SK-N-SH treated with all-trans-retinoic acid at 6 μM for 48 hours (cell line): ENCODE data around the gene TRAPPC1.

Experiments used
- ATAC-seq: fragments of 200-7000 bp; cut with Tn5 transposase; 3 replicates; pipeline ENCODE4 v1.9.1; 2020; ENCODE audit warnings: mild to moderate bottlenecking, moderate library complexity
- ARNTL ChIP-seq: fragments of 450-650 bp; formaldehyde crosslinking; IDR thresholded peaks from 2 replicates; pipeline ENCODE4 v1.5.0; 2020; ENCODE audit warnings: low read depth, mild to moderate bottlenecking, moderate library complexity, borderline replicate concordance
- BACH2 ChIP-seq: fragments of 250-450 bp; sonication (Bioruptor Pico); IDR thresholded peaks from 2 replicates; pipeline ENCODE4 v1.9.0; 2021; ENCODE audit warnings: mild to moderate bottlenecking, borderline replicate concordance
- CSDC2 ChIP-seq: fragments of 250-450 bp; sonication (Bioruptor Pico); IDR thresholded peaks from 2 replicates; pipeline ENCODE4 v1.5.0; 2020; ENCODE audit warnings: mild to moderate bottlenecking, moderate library complexity
- GLIS3 ChIP-seq: fragments of 250-450 bp; sonication (Bioruptor Pico); IDR thresholded peaks from 2 replicates; pipeline ENCODE4 v1.5.0; 2020; ENCODE audit warnings: mild to moderate bottlenecking, moderate library complexity
- ISL1 ChIP-seq: fragments of 250-450 bp; sonication (Bioruptor Pico); IDR thresholded peaks from 2 replicates; pipeline ENCODE4 v2.1.2; 2022; ENCODE audit warnings: mild to moderate bottlenecking, moderate library complexity
- RARB ChIP-seq: fragments of 250-450 bp; sonication (Bioruptor Pico); IDR thresholded peaks from 2 replicates; pipeline ENCODE4 v1.8.0; 2021; ENCODE audit warnings: mild to moderate bottlenecking, moderate library complexity
- SNAI2 ChIP-seq: fragments of 250-450 bp; sonication (Bioruptor Pico); IDR thresholded peaks from 2 replicates; pipeline ENCODE4 v1.5.0; 2020; ENCODE audit warnings: mild to moderate bottlenecking, moderate library complexity
- TCF4 ChIP-seq: fragments of 250-450 bp; sonication (Bioruptor Pico); IDR thresholded peaks from 2 replicates; pipeline ENCODE4 v1.8.0; 2021; ENCODE audit warnings: mild to moderate bottlenecking, moderate library complexity, borderline replicate concordance
- TOX ChIP-seq: fragments of 250-450 bp; sonication (Bioruptor Pico); IDR thresholded peaks from 2 replicates; pipeline ENCODE4 v1.8.0; 2021; ENCODE audit warnings: mild to moderate bottlenecking, moderate library complexity, borderline replicate concordance
- ZFP3 ChIP-seq: fragments of 250-450 bp; sonication (Bioruptor Pico); IDR thresholded peaks from 2 replicates; pipeline ENCODE4 v1.5.0; 2020; ENCODE audit warnings: mild to moderate bottlenecking, moderate library complexity
- ZFP30 ChIP-seq: fragments of 450-650 bp; formaldehyde crosslinking; IDR thresholded peaks from 2 replicates; pipeline ENCODE4 v1.5.0; 2022; ENCODE audit warnings: mild to moderate bottlenecking, moderate library complexity
- ZNF565 ChIP-seq: fragments of 450-650 bp; formaldehyde crosslinking; conservative IDR thresholded peaks from 2 replicates; pipeline ENCODE4 v1.5.0; 2020; ENCODE audit warnings: low read depth, mild to moderate bottlenecking, moderate library complexity
- ZNF70 ChIP-seq: fragments of 450-650 bp; formaldehyde crosslinking; IDR thresholded peaks from 2 replicates; pipeline ENCODE4 v1.5.0; 2020; ENCODE audit warnings: mild to moderate bottlenecking, moderate library complexity
- ZNF8 ChIP-seq: fragments of 450-650 bp; formaldehyde crosslinking; IDR thresholded peaks from 2 replicates; pipeline ENCODE4 v1.5.0; 2020; ENCODE audit warnings: mild to moderate bottlenecking, moderate library complexity
- TF ChIP-seq, protein P1 (sequence below): fragments of 250-450 bp; sonication (Bioruptor Pico); IDR thresholded peaks from 2 replicates; pipeline ENCODE4 v1.8.0; 2020; ENCODE audit warnings: mild to moderate bottlenecking, moderate library complexity, borderline replicate concordance
- TF ChIP-seq, protein P2 (sequence below): fragments of 250-450 bp; sonication (Bioruptor Pico); IDR thresholded peaks from 2 replicates; pipeline ENCODE4 v1.5.1; 2021; ENCODE audit warnings: mild to moderate bottlenecking, moderate library complexity
- TF ChIP-seq, protein P3 (sequence below): fragments of 250-450 bp; sonication (Bioruptor Pico); IDR thresholded peaks from 2 replicates; pipeline ENCODE4 v1.8.0; 2021; ENCODE audit warnings: low read depth, mild to moderate bottlenecking, moderate library complexity, borderline replicate concordance
- TF ChIP-seq, protein P4 (sequence below): fragments of 250-450 bp; sonication (Bioruptor Pico); IDR thresholded peaks from 2 replicates; pipeline ENCODE4 v1.5.1; 2020; ENCODE audit warnings: low read depth, mild to moderate bottlenecking, moderate library complexity
- TF ChIP-seq, protein P5 (sequence below): fragments of 250-450 bp; sonication (Bioruptor Pico); IDR thresholded peaks from 2 replicates; pipeline ENCODE4 v1.5.0; 2020; ENCODE audit warnings: mild to moderate bottlenecking, moderate library complexity

TRAPPC1 gene

DNA sequence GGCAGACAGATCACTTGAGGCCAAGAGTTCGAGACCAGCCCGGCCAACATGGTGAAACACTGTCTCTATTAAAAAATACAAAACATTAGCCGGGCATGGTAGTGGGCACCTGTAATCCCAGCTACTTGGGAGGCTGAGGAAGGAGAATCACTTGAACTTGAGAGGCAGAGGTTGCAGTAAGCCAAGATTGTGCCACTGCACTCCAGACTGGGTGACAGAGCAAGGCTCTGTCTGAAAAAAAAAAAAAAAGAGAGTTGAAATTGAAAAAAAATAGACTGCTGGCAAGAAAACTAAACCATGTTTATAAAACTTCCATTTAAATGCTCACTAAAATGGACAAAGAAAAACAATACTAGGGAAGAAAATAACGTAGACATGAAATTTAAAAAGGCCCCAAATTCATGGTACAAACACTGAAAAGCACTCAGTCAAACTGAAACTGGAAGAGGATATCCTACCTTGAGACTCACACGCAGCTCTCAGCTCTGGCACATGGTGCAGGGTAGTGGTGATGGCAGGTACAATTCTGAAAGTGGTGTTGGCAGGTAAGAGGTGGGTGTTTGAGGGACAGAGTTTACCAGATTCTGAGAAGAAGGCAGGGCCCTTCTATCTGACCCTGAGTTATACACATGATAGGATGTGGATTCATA, 19.5 kb upstream of the TRAPPC1 start:
- no peak for TF ChIP-seq ISL1 (CRISPR knock-in tag)
- no peak for TF ChIP-seq BACH2 (CRISPR knock-in tag)
- TF ChIP-seq, protein P1, sequence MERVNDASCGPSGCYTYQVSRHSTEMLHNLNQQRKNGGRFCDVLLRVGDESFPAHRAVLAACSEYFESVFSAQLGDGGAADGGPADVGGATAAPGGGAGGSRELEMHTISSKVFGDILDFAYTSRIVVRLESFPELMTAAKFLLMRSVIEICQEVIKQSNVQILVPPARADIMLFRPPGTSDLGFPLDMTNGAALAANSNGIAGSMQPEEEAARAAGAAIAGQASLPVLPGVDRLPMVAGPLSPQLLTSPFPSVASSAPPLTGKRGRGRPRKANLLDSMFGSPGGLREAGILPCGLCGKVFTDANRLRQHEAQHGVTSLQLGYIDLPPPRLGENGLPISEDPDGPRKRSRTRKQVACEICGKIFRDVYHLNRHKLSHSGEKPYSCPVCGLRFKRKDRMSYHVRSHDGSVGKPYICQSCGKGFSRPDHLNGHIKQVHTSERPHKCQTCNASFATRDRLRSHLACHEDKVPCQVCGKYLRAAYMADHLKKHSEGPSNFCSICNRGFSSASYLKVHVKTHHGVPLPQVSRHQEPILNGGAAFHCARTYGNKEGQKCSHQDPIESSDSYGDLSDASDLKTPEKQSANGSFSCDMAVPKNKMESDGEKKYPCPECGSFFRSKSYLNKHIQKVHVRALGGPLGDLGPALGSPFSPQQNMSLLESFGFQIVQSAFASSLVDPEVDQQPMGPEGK: no peak
- no peak for TF ChIP-seq TOX (CRISPR knock-in tag)
- TF ChIP-seq, protein P2, sequence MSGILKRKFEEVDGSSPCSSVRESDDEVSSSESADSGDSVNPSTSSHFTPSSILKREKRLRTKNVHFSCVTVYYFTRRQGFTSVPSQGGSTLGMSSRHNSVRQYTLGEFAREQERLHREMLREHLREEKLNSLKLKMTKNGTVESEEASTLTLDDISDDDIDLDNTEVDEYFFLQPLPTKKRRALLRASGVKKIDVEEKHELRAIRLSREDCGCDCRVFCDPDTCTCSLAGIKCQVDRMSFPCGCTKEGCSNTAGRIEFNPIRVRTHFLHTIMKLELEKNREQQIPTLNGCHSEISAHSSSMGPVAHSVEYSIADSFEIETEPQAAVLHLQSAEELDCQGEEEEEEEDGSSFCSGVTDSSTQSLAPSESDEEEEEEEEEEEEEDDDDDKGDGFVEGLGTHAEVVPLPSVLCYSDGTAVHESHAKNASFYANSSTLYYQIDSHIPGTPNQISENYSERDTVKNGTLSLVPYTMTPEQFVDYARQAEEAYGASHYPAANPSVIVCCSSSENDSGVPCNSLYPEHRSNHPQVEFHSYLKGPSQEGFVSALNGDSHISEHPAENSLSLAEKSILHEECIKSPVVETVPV: no peak
- no peak for TF ChIP-seq ZNF8 (CRISPR knock-in tag)
- TF ChIP-seq ZNF565: no peak
- TF ChIP-seq ZFP30 (CRISPR knock-in tag): no peak
- no peak for TF ChIP-seq GLIS3 (CRISPR knock-in tag)
- no peak for TF ChIP-seq ZNF70 (CRISPR knock-in tag)
- TF ChIP-seq CSDC2 (CRISPR knock-in tag): no peak
- TF ChIP-seq, protein P3, sequence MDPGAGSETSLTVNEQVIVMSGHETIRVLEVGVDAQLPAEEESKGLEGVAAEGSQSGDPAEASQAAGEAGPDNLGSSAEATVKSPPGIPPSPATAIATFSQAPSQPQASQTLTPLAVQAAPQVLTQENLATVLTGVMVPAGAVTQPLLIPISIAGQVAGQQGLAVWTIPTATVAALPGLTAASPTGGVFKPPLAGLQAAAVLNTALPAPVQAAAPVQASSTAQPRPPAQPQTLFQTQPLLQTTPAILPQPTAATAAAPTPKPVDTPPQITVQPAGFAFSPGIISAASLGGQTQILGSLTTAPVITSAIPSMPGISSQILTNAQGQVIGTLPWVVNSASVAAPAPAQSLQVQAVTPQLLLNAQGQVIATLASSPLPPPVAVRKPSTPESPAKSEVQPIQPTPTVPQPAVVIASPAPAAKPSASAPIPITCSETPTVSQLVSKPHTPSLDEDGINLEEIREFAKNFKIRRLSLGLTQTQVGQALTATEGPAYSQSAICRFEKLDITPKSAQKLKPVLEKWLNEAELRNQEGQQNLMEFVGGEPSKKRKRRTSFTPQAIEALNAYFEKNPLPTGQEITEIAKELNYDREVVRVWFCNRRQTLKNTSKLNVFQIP (CRISPR knock-in tag): no peak
- no peak for TF ChIP-seq RARB (CRISPR knock-in tag)
- no peak for TF ChIP-seq ARNTL (CRISPR knock-in tag)
- TF ChIP-seq ZFP3 (CRISPR knock-in tag): no peak
- TF ChIP-seq, protein P4, sequence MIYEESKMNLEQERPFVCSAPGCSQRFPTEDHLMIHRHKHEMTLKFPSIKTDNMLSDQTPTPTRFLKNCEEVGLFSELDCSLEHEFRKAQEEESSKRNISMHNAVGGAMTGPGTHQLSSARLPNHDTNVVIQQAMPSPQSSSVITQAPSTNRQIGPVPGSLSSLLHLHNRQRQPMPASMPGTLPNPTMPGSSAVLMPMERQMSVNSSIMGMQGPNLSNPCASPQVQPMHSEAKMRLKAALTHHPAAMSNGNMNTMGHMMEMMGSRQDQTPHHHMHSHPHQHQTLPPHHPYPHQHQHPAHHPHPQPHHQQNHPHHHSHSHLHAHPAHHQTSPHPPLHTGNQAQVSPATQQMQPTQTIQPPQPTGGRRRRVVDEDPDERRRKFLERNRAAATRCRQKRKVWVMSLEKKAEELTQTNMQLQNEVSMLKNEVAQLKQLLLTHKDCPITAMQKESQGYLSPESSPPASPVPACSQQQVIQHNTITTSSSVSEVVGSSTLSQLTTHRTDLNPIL (CRISPR knock-in tag): no peak
- TF ChIP-seq SNAI2 (CRISPR knock-in tag): no peak
- ATAC-seq: no peak

DNA sequence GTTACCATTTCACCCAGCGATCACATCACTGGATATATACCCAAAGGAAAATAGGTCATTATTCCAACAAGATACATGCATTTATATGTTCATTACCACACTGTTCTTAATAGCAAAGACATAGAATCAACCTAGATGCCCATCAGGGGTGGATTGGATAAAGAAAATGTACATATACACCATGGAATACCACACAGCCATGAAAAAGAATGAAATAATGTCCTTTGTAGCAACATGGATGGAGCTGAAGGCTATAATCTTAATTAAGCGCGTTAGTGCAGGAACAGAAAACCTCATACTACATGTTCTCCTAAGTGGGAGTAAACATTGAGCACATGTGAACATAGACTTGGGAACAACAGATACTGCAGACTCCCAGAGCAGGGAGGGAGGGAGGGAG, 18.8 kb upstream of the TRAPPC1 start:
- TF ChIP-seq ZFP30 (CRISPR knock-in tag): no peak
- TF ChIP-seq, protein P5, sequence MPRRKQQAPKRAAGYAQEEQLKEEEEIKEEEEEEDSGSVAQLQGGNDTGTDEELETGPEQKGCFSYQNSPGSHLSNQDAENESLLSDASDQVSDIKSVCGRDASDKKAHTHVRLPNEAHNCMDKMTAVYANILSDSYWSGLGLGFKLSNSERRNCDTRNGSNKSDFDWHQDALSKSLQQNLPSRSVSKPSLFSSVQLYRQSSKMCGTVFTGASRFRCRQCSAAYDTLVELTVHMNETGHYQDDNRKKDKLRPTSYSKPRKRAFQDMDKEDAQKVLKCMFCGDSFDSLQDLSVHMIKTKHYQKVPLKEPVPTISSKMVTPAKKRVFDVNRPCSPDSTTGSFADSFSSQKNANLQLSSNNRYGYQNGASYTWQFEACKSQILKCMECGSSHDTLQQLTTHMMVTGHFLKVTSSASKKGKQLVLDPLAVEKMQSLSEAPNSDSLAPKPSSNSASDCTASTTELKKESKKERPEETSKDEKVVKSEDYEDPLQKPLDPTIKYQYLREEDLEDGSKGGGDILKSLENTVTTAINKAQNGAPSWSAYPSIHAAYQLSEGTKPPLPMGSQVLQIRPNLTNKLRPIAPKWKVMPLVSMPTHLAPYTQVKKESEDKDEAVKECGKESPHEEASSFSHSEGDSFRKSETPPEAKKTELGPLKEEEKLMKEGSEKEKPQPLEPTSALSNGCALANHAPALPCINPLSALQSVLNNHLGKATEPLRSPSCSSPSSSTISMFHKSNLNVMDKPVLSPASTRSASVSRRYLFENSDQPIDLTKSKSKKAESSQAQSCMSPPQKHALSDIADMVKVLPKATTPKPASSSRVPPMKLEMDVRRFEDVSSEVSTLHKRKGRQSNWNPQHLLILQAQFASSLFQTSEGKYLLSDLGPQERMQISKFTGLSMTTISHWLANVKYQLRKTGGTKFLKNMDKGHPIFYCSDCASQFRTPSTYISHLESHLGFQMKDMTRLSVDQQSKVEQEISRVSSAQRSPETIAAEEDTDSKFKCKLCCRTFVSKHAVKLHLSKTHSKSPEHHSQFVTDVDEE (CRISPR knock-in tag): no peak
- no peak for TF ChIP-seq ISL1 (CRISPR knock-in tag)
- TF ChIP-seq ZFP3 (CRISPR knock-in tag): no peak
- ATAC-seq: no peak

DNA sequence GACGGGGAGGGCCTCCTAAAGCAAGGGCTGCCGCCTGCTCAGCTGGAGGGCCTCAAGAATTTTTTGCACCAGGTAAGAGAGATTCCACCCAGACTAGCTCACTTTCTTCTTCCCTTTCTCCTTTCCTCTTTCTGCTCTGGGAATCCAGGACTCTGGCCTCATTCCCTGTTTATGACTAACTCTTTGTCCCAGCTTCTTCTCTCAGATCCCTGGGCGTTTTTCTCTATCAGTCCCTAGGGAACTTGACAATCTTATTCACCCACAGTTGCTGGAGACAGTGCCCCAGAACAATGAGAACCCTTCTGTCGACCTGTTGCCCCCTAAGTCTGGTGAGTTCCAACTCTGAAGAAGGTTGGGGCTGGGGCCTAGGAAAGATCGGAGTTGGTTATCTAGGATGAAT, 15.9 kb upstream of the TRAPPC1 start:
- no peak for ATAC-seq
- TF ChIP-seq RARB (CRISPR knock-in tag) (no peak), TCF4 (CRISPR knock-in tag) (no peak), CSDC2 (CRISPR knock-in tag) (no peak), ZFP3 (CRISPR knock-in tag) (no peak), ZNF70 (CRISPR knock-in tag) (no peak)
- TF ChIP-seq, protein P1: no peak
